H54 (cell line): ENCODE measurements around the gene AUNIP.

Source experiments
- DNase-seq: peaks from one replicate; pipeline ENCODE4 v3.0.0; 2011; ENCODE audit warnings: low spot score, mixed read lengths; ENCODE audit not compliant: insufficient read length
- FAIRE-seq: peaks from 3 replicates; lab custom pipeline; 2011; peaks lifted over from hg19 to GRCh38; lab: Jason Lieb, UNC
- POLR2A ChIP-seq: IDR thresholded peaks from 2 replicates; pipeline ENCODE4 v1.6.1; 2011; ENCODE audit warnings: low read depth, mild to moderate bottlenecking, low read length

AUNIP gene

GRCh38 chr1:25858906-25859789 is at the start of gene AUNIP:
Gene AUNIP, minus strand, starts transcription at chr1:25859457. Its CDS starts 100 bp downstream, at chr1:25859357.
- peak; percentile 74 for DNase-seq
- peak; percentile 77 for TF ChIP-seq POLR2A
- FAIRE-seq = peak; percentile 20

GRCh38 chr1:25909040-25909439 is 49.8 kb upstream of the AUNIP start:
- DNase-seq = no peak
- no peak for FAIRE-seq
- TF ChIP-seq POLR2A = no peak

- TF ChIP-seq POLR2A = no peak
- FAIRE-seq = no peak
- DNase-seq = no peak
Measured at GRCh38 chr1:25908161-25908560, 48.9 kb upstream of the AUNIP start.

GRCh38 chr1:25907601-25908000 is 48.3 kb upstream of the AUNIP start:
- FAIRE-seq (no peak), DNase-seq (no peak)
- TF ChIP-seq POLR2A = no peak

- no peak for DNase-seq
- TF ChIP-seq POLR2A = no peak
- no peak for FAIRE-seq
Measured at GRCh38 chr1:25906644-25907300, 47.5 kb upstream of the AUNIP start.

GRCh38 chr1:25905680-25906643 is 46.7 kb upstream of the AUNIP start, which contains the start of gene STMN1:
Gene STMN1, minus strand, starts transcription at chr1:25906419. Its CDS starts 1,743 bp downstream, at chr1:25904676.
- peak; percentile 91 for TF ChIP-seq POLR2A
- peak; percentile 59 for DNase-seq
- peak; percentile 43 for FAIRE-seq

GRCh38 chr1:25904943-25905679 is 45.9 kb upstream of the AUNIP start:
- FAIRE-seq = peak; percentile 38

GRCh38 chr1:25903986-25904385 is 44.7 kb upstream of the AUNIP start:
- DNase-seq (no peak), FAIRE-seq (no peak)
- TF ChIP-seq POLR2A = no peak

More at GRCh38 chr1:25904943-25905679, 45.9 kb upstream of the AUNIP start:
- no peak for TF ChIP-seq POLR2A
- DNase-seq = peak; percentile 67

- DNase-seq = no peak
- TF ChIP-seq POLR2A = no peak
- FAIRE-seq = no peak
Measured at GRCh38 chr1:25902462-25902861, 43.2 kb upstream of the AUNIP start.

- DNase-seq (no peak), FAIRE-seq (no peak)
- TF ChIP-seq POLR2A = no peak
Measured at GRCh38 chr1:25900219-25900618, 41.0 kb upstream of the AUNIP start.

- no peak for DNase-seq
- no peak for FAIRE-seq
- TF ChIP-seq POLR2A = no peak
Measured at GRCh38 chr1:25899792-25900191, 40.5 kb upstream of the AUNIP start.

GRCh38 chr1:25898223-25899015 is 39.2 kb upstream of the AUNIP start:
- no peak for TF ChIP-seq POLR2A
- FAIRE-seq = no peak
- DNase-seq = no peak
